IPS-18c (cell line): Measurements from ENCODE around the gene RBMS1.
A peak's percentile ranks its signal among the peaks of the same experiment; 100 is the strongest.

ENCODE experiments used
- H3K4me3 ChIP-seq: 2 replicates; pipeline ENCODE4 v1.7.0; 2013; ENCODE audit warnings: low read depth, mild to moderate bottlenecking, low read length, moderate library complexity; ENCODE audit not compliant: insufficient read depth
- H3K9me3 ChIP-seq: one replicate; pipeline ENCODE4 v1.6.1; 2013; ENCODE audit warnings: mild to moderate bottlenecking, low read length, moderate library complexity; ENCODE audit not compliant: control insufficient read depth, insufficient read depth

The RBMS1 gene

GRCh38 chr2:160493227-160494028 is at the start of gene RBMS1:
TSS of gene RBMS1 (minus strand) at chr2:160493807. CDS start at chr2:160493363, 444 bp downstream.
- H3K9me3 ChIP-seq: no peaks in the 10 kb centered on the region

GRCh38 chr2:160541745-160542144 is 48.1 kb upstream of the RBMS1 start:
- Histone ChIP-seq H3K4me3 (no peak overlapping the region), H3K9me3 (no peaks in the 10 kb centered on the region)

More at GRCh38 chr2:160493227-160494028, at the start of gene RBMS1:
- H3K4me3 ChIP-seq: peak within 1 kb of the TSS; percentile 85

- H3K4me3 ChIP-seq: no peak overlapping the region
- no peaks in the 10 kb centered on the region for H3K9me3 ChIP-seq
These were observed 45.1 kb upstream of the RBMS1 start for GRCh38 chr2:160538559-160539355.

- Histone ChIP-seq H3K9me3 (no peaks in the 10 kb centered on the region), H3K4me3 (no peak overlapping the region)
These were observed 44.5 kb upstream of the RBMS1 start for GRCh38 chr2:160538115-160538514.

GRCh38 chr2:160534996-160535395 is 41.4 kb upstream of the RBMS1 start:
- Histone ChIP-seq H3K9me3 (no peaks in the 10 kb centered on the region), H3K4me3 (no peak overlapping the region)

- no peaks in the 10 kb centered on the region for H3K9me3 ChIP-seq
- no peak overlapping the region for H3K4me3 ChIP-seq
These were observed 40.6 kb upstream of the RBMS1 start for GRCh38 chr2:160534249-160534648.

- Histone ChIP-seq H3K4me3 (no peak overlapping the region), H3K9me3 (no peaks in the 10 kb centered on the region)
These were observed 39.9 kb upstream of the RBMS1 start for GRCh38 chr2:160533482-160533881.

- Histone ChIP-seq H3K9me3 (no peaks in the 10 kb centered on the region), H3K4me3 (no peak overlapping the region)
These were observed 38.8 kb upstream of the RBMS1 start for GRCh38 chr2:160532388-160532787.

- H3K9me3 ChIP-seq: no peaks in the 10 kb centered on the region
- no peak overlapping the region for H3K4me3 ChIP-seq
These were observed 29.5 kb upstream of the RBMS1 start for GRCh38 chr2:160522951-160523710.

- no peaks in the 10 kb centered on the region for H3K9me3 ChIP-seq
- no peak overlapping the region for H3K4me3 ChIP-seq
These were observed 24.1 kb upstream of the RBMS1 start for GRCh38 chr2:160517731-160518130.

- no peak overlapping the region for H3K4me3 ChIP-seq
These were observed 23.1 kb upstream of the RBMS1 start for GRCh38 chr2:160516547-160517365.

GRCh38 chr2:160515120-160515519 is 21.5 kb upstream of the RBMS1 start:
- H3K4me3 ChIP-seq: no peak overlapping the region
- no peaks in the 10 kb centered on the region for H3K9me3 ChIP-seq

More at GRCh38 chr2:160516547-160517365, 23.1 kb upstream of the RBMS1 start:
- no peaks in the 10 kb centered on the region for H3K9me3 ChIP-seq

- no peak overlapping the region for H3K4me3 ChIP-seq
- H3K9me3 ChIP-seq: no peaks in the 10 kb centered on the region
These were observed 19.5 kb upstream of the RBMS1 start for GRCh38 chr2:160513120-160513519.

GRCh38 chr2:160512491-160512890 is 18.9 kb upstream of the RBMS1 start:
- Histone ChIP-seq H3K4me3 (no peak overlapping the region), H3K9me3 (no peaks in the 10 kb centered on the region)

GRCh38 chr2:160510617-160511016 is 17.0 kb upstream of the RBMS1 start:
- no peak overlapping the region for H3K4me3 ChIP-seq
- no peaks in the 10 kb centered on the region for H3K9me3 ChIP-seq

- Histone ChIP-seq H3K4me3 (no peak overlapping the region), H3K9me3 (no peaks in the 10 kb centered on the region)
These were observed 15.4 kb upstream of the RBMS1 start for GRCh38 chr2:160509016-160509415.

GRCh38 chr2:160507464-160507863 is 13.9 kb upstream of the RBMS1 start:
- no peak overlapping the region for H3K4me3 ChIP-seq
- no peaks in the 10 kb centered on the region for H3K9me3 ChIP-seq
